Measurements from ENCODE around the gene GNB1L. TPM values are rescaled to one million over a fixed set of nuclear protein-coding genes. Genes with fewer than 3 reads are reported as not detected.
A peak's percentile ranks its signal among the peaks of the same experiment; 100 is the strongest.

The GNB1L gene
- total RNA-seq, 2 donors from 2014 or later: 2.6 to 4.7 TPM

GRCh38 chr22:19819911-19820879 lies 34.5 kb downstream of the GNB1L start:
- H3K4me1 ChIP-seq: no peaks in the 10 kb centered on the region
- TF ChIP-seq, protein P1, sequence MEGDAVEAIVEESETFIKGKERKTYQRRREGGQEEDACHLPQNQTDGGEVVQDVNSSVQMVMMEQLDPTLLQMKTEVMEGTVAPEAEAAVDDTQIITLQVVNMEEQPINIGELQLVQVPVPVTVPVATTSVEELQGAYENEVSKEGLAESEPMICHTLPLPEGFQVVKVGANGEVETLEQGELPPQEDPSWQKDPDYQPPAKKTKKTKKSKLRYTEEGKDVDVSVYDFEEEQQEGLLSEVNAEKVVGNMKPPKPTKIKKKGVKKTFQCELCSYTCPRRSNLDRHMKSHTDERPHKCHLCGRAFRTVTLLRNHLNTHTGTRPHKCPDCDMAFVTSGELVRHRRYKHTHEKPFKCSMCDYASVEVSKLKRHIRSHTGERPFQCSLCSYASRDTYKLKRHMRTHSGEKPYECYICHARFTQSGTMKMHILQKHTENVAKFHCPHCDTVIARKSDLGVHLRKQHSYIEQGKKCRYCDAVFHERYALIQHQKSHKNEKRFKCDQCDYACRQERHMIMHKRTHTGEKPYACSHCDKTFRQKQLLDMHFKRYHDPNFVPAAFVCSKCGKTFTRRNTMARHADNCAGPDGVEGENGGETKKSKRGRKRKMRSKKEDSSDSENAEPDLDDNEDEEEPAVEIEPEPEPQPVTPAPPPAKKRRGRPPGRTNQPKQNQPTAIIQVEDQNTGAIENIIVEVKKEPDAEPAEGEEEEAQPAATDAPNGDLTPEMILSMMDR (IDR thresholded peaks at IDR 0.05): no peak
- H3K9me3 ChIP-seq: no peaks in the 10 kb centered on the region
- no peaks in the 10 kb centered on the region for H3K27me3 ChIP-seq
- no peak overlapping the region for H3K4me3 ChIP-seq
- no peak for DNase-seq (ENCODE audit: low spot score)
- no peak overlapping the region for H3K27ac ChIP-seq
- no peaks in the 10 kb centered on the region for H3K36me3 ChIP-seq

DNA sequence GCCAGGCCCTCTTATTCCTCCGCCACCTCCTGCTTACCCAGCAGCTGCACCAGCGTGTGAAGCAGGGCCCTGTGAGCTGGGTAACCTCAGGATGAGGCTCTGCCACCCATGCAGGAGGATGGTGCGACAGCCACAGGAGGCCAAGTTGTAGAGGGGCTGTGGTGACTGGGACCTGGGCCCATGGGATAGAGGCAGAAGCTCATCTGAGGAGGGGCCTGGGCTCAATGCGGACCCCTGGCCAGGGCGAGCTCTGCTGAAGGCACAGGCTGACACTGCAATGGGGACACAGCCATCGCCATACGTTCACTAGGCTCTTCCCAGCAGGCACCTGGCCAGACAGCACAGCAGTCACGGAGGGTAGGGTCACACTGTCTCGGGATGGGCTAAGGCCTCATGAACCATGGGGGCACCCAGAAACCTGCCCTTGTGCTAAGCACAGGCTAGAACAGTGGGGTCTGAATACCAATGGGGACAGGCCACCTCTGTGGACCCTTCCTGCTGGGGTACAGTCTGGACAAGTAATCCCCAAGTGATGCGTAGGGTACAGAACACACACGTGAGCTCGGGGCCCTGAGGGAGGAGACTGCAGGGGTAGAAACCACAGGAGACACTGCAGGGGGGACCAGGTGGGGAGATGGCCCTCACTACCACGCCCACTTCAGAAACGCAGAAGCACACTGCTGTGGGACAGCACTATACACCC lies 35.3 kb downstream of the GNB1L start:
- Histone ChIP-seq H3K9me3 (no peaks in the 10 kb centered on the region), H3K4me1 (no peaks in the 10 kb centered on the region), H3K4me3 (no peak overlapping the region), H3K36me3 (no peaks in the 10 kb centered on the region), H3K27ac (no peak overlapping the region), H3K27me3 (no peaks in the 10 kb centered on the region)
- no peak for DNase-seq (ENCODE audit: low spot score)
- TF ChIP-seq, protein P1 (IDR thresholded peaks at IDR 0.05): no peak

GRCh38 chr22:19818324-19819207 lies 36.1 kb downstream of the GNB1L start:
- Histone ChIP-seq H3K36me3 (no peaks in the 10 kb centered on the region), H3K9me3 (no peaks in the 10 kb centered on the region), H3K4me3 (no peak overlapping the region), H3K4me1 (no peaks in the 10 kb centered on the region), H3K27ac (no peak overlapping the region), H3K27me3 (no peaks in the 10 kb centered on the region)
- peak; percentile 28 for DNase-seq (ENCODE audit: low spot score)
- TF ChIP-seq, protein P1 (IDR thresholded peaks at IDR 0.05): no peak

DNA sequence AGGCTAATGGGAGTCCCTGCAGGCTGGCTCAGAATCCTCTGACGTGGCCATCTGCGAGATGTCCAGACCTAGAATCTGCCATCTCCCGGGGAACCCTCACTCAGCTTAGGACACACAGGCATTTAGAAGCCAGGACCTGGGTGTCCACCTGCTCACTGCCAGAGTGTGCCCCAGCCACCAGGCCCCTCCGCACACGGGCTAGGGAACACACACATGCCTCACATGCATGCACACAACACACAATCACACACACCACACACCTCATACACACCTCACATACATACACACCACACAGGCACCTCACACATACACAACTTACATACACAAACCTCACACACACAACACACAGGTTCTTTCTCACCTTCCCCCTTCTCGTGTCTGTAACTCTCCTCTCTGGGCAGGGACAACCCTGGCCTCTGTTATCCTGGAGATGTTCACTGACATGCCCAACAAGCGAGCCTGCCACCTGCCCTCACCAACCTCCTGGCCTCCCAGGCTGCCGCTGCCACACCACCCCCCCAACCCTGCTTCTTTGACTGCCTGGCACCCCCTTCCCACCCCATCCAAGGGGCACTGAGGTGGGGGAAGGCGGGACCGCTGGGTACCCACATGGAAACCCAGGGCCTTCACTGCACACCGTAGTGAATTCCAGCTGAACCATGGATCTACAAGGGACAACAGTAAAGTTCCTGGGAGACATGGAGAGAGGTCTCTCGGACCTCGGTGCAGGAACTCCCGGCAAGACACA lies 38.1 kb downstream of the GNB1L start:
- no peaks in the 10 kb centered on the region for H3K9me3 ChIP-seq

More for the DNA sequence above, 38.1 kb downstream of the GNB1L start:
- H3K27ac ChIP-seq: no peak overlapping the region
- H3K4me3 ChIP-seq: no peak overlapping the region
- H3K27me3 ChIP-seq: no peaks in the 10 kb centered on the region
- peaks cover 0 to 4% of the 10 kb centered on the region in 2 donors for H3K4me1 ChIP-seq
- DNase-seq (ENCODE audit: low spot score): peak; percentile 42
- H3K36me3 ChIP-seq: no peaks in the 10 kb centered on the region
- TF ChIP-seq, protein P1 (IDR thresholded peaks at IDR 0.05): no peak

Data from right atrium auricular region (tissue), 2 donors.